EH (cell line): ENCODE results near the gene TLL2.

Source experiments
- DNase-seq: peaks from one replicate; pipeline ENCODE4 v3.0.0-alpha.2; 2015; ENCODE audit warnings: low read depth

TLL2 gene

GRCh38 chr10:96463562-96463961 lies 50.2 kb downstream of the TLL2 start:
- DNase-seq: no peak

- DNase-seq: no peak
Observed at GRCh38 chr10:96462606-96463151, 51.0 kb downstream of the TLL2 start.

DNA sequence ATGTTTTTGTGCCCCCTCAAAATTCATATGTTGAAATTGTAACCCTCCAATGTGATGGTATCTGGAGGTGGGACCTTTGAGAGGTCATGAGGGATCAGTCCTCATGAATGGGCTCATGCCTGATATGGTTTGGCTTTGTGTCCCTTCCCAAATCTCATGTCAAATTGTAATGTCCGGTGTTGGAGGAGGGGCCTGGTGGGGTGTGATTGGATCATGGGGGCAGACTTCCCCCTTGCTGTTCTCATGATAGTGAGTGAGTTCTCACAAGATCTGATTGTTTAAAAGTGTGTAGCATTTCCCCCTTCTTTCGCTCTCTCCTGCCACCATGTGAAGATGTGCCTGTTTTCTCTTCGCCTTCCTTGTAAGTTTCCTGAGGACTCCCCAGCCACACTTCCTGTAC lies 53.4 kb downstream of the TLL2 start:
- DNase-seq: no peak

DNA sequence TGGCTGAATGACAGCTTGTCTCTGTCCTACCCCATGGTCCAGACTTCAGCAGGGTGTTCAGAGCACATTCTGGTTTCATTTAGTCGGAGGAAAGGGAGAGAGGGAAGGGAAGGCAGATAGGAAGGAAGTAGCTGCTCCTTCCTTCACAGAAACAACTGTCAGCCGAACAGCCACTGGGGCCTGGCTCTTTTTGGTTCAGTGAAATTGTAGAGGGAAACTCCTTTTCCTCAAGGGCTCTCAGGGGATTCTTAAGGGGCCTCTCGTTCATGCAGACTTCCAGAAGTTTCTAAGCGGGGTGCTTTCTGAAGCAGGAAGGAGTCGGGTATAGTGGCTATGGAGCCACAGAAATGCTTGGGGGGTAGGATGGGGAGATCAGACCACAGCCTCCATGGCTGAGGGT lies 56.4 kb downstream of the TLL2 start:
- no peak for DNase-seq

DNA sequence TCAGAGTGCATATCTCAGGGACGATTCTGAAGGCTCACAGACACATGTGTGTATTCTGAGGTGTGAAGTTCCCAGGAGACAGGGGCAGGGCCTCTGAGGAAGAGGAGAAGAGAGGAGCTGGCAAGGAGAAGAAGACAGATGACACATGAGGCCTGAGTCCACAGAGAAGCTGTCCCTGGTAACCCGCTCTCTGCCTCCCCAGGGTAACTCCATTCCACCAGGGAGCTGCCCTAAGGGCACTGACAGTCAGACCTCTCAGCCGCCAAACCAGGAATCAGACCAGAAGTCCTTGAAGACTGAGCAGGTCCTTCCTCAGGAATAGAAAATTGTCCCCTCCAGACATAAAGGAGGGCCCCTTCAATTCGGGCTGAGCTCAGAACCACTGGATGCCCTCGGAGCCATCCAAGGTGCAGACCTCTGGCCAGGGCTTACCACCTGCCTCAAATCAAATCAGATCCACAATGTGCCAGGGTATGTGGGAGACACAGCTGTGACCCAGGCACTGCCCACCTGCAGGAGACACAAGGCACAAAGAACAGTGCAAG lies 57.4 kb downstream of the TLL2 start:
- DNase-seq: no peak

DNA sequence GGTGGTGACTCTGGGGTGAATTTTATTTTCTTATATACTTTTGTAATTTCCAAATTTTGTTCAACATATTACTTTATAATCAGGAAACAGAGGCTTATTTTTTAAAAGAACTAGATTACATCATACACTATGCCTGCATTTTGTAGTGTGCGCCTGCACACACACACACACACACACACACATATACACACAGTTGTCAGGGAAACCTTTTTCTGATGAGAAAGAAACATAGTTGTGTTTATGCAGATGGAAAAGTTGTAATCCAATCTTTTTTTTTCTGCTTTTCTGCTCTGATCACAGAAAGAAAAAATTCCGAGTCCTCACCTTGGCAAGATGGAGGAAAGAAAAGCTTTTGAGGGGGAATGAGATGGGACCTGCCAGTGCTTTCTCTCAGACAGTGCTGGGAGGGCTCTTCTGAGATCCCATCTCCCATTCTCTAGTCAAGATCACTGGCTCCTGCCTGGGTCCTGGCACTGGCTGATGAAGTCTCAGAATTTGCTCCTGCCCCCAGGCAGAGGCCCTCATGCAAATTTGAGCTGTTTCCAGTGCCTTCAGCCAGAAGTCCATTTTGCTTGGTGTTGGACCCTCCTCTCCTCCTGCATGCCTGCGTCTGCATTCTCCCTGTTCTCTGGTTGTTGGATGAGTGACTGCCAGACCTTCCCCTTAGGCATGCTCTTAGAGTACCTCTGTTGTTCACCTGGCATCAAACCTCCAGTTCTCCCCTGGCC lies 59.7 kb downstream of the TLL2 start:
- DNase-seq: no peak

- no peak for DNase-seq
Observed at GRCh38 chr10:96452494-96453153, 61.1 kb downstream of the TLL2 start.

DNA sequence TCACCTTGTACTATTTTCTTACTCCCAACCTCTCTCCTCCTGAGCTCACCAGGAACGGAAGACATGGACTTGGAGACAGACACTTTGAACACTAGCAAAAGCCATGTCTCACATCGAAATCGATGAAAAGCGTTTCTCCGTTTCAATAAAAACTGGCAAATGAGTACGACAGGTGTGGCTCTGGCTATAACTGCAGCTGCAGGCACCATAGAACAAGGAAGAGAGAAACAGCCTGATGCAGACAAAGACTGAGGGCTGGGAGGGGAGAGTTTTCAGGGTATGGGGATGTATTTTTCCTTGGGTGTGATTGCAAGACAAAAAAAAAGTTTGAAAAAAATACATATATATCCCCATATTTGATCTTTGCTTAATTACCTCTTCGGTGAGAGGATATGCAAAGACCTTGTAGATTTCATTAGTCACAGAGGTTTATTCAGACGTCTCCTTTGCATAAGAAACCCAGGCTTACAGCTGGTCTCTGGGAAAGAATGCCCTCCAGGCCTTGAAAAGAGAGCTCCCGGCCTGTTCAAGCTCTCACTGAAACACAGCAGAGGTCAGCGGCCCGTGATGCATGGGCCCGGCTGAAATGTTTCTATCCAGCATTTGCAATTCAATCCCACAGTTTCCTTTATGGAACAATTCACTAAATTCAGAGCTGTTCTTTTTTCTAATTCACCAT lies 63.1 kb downstream of the TLL2 start:
- no peak for DNase-seq

- no peak for DNase-seq
Observed at GRCh38 chr10:96448558-96448957, 65.2 kb downstream of the TLL2 start.

DNA sequence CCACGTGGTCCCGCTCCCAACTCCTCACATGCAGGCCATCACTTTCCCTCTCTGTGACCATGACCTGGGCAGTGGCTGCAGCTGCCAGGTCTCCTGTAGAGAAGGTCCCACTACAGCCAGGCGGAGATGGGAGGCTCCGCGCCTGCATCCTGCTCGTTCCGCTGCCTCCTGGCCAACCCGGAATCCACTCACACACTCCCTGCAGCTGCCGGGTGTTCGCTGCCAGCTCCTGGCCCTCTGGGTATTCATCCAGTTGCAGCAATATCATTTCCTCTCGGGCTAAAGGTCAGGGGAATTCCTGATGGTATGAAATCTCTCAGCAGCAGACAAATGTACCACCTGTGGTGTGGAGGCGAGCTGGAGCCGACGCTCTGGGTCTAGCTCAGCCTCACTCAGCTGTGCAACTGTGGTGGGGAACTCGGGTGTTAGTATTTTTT lies 65.7 kb downstream of the TLL2 start:
- DNase-seq: no peak

DNA sequence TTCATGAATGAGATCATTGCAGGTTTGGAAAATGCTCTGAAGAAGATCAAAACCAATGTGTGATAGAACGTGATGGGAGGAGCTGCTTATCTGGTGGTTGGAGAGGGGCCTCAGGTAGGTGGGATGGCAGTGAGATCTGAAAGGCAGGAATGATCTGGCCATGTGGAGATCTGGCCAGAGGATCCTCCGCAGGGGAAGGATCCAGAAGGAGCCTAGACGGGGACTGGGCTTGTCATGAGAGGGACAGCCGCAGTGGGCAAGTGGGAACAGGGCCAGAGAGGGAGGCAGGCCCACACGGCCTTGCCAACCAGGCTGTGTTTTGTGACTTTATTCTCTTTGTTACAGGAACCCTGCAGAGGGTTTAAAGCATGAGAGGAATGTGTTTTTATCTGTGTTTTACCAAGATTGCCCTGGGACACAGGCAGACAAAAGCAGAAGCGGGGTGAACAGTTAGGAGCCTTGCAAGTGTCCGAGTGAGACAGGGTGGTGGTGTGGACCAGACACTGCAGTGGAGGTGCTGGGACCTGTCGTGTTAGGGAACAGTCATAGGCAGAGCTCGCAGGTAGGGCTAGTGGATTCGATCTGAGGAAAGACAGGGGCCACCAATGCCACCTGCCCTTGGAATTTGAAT lies 66.6 kb downstream of the TLL2 start:
- DNase-seq: no peak

DNA sequence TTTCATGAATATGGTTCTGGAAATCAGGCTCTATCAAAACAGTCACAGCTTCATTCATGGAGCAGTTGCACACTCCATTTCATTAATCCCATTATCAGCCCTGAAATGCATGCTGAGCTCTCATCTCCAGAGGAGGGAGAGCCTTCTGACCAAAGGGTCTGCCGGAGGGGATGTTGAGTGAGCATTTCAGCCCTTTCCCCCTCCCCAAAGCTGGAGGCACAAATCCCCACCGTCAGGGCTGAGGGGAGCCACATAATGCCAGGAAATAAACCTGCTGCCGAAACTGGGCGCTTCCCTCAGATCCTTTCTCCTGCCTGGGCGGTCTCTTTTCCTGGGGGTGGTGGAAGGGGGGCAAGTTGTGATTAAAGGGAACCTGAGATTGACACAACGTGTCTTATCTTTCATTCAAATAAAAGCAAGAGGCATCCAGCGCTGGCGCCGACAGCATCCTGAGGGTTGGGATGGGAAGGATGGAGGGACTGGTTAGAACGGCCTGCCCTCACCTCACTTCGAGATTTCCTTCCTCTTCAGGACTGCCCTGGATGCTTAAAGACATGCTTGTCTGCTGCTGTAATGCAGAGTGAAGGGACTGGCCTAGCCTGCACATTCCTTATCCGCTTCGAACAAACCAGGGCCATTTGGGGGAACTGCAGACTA lies 71.6 kb downstream of the TLL2 start:
- no peak for DNase-seq

GRCh38 chr10:96441322-96441885 lies 72.3 kb downstream of the TLL2 start:
- no peak for DNase-seq

GRCh38 chr10:96440361-96441292 lies 73.1 kb downstream of the TLL2 start:
- no peak for DNase-seq

GRCh38 chr10:96439725-96440124 lies 74.0 kb downstream of the TLL2 start:
- DNase-seq: no peak

DNA sequence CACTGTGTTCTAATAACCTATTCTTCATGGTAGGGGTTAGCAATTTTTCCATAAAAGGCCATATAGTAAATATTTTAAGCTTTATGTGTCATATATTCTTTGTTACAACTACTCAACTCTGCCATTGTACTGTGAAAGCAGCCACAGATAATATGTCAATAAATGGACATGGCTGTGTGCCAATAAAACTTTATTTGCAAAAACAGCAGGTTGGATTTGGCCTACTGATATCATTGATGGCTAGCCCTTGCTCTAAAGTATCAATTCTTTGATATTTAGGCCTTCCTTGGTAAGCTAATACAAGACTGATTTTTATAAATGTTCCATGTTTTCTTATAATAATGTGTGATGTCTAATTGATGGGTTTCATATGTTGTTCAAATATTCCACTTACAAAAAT lies 77.7 kb downstream of the TLL2 start:
- DNase-seq: no peak

GRCh38 chr10:96431211-96431970 lies 82.3 kb downstream of the TLL2 start:
- no peak for DNase-seq

DNA sequence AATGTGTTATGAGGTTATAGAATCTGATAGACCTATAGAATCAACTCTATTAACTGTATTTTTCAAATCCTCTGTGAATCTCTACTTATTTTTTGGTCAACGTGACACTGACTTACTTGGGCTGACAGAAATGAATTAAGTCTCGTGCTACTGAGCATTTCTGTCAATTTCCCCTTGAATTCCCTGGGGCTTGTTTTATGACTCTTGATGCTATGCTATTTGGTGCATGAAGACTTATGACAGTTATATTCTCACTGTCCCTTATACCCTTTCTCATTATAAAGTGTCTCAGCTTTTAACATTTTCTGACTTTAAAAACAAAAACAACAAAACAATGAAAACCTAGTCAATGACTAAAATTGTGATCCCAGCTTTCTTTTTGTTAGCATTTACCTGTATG lies 86.4 kb downstream of the TLL2 start:
- DNase-seq: no peak

DNA sequence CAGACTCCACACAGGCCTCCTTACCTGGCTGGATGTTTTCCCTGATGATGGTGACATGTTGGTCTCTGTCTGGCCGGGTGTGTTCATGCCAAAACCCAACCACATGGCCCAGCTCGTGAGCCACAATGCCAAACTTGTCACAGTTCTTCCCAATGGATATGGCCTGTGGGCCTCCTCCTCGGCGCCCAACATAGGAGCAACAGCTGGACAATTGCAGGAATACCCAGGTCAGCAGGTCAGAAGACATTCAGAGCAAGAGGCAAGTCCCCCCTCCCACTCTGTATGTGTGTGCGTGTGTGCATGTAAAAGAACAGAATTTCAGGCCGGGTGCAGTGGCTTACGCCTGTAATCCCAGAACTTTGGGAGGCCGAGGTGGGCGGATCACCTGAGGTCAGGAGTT lies 91.2 kb downstream of the TLL2 start:
- no peak for DNase-seq
